ENCODE measurements around the gene CSH2. TPM values are rescaled to one million over a fixed set of nuclear protein-coding genes. Genes with fewer than 3 reads are reported as not detected.

The CSH2 gene

DNA sequence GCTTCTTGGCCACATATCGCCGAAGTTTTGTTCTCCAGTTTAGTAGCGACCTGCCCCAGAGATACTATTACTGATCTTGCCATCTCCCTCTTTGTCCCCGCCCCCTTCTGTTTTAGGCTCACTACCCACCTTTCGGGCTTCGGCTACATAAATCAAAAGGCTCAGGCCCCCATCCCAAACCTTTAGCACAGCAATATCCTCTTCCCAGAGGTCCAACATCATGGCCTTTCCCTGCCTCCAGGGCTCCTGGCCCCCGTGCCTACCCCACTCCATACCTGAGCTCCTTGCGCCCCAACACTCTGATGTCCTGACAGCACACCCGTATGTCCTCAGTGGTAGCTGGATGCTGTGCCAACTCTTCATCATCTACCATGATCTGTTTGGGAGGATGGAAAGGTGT is 49.1 kb downstream of the CSH2 start:
- H3K9ac ChIP-seq (ENCODE audit: low read length): no peak overlapping the region
- DNase-seq: no peak
- H2BK15ac ChIP-seq (replicated peaks; ENCODE audit: low read depth): no peak overlapping the region
- no peak overlapping the region for H3K18ac ChIP-seq (ENCODE audit: low read length)
- H4K5ac ChIP-seq (ENCODE audit: low read length): no peak overlapping the region
- no peak overlapping the region for H2BK5ac ChIP-seq (ENCODE audit: low read length)
- no peak overlapping the region for H3K23ac ChIP-seq (ENCODE audit: low read length)
- H3K4me2 ChIP-seq (ENCODE audit: low read length): no peak overlapping the region
- whole genome bisulfite sequencing (ENCODE audit: extremely low coverage, insufficient coverage, low lambda C conversion rate): no CpG with 5 or more reads among the region's 9 CpGs
- no peak overlapping the region for H3K56ac ChIP-seq (ENCODE audit: low read length)
- H3K4me1 ChIP-seq (ENCODE audit: control insufficient read depth, low read depth, low read length): no peaks in the 10 kb centered on the region
- H3K4me3 ChIP-seq (ENCODE audit: low read length): no peak overlapping the region
- peaks cover 19% of the 10 kb centered on the region for H3K79me1 ChIP-seq (ENCODE audit: low read length)
- H3K27me3 ChIP-seq (ENCODE audit: insufficient read depth, low read length, poor library complexity): no peaks in the 10 kb centered on the region
- no peak overlapping the region for H4K8ac ChIP-seq (ENCODE audit: low read depth, low read length)
- H3K36me3 ChIP-seq (ENCODE audit: control insufficient read depth, insufficient read depth, low read length): peaks cover 26% of the 10 kb centered on the region
- H3K4ac ChIP-seq (ENCODE audit: low read depth, low read length): no peak overlapping the region
- no peak overlapping the region for H3K27ac ChIP-seq (ENCODE audit: low read depth, low read length)
- no peak overlapping the region for H2AK5ac ChIP-seq (ENCODE audit: low read length)
- peaks cover 33% of the 10 kb centered on the region for H3K79me2 ChIP-seq (ENCODE audit: control insufficient read depth, insufficient read depth, low read length)
- no peak overlapping the region for H2BK120ac ChIP-seq (ENCODE audit: low read depth, low read length)

- H3K9ac ChIP-seq (ENCODE audit: low read length): no peak overlapping the region
- no peak overlapping the region for H2AK5ac ChIP-seq (ENCODE audit: low read length)
- no peak overlapping the region for H4K5ac ChIP-seq (ENCODE audit: low read length)
- H4K8ac ChIP-seq (ENCODE audit: low read depth, low read length): no peak overlapping the region
- H3K4ac ChIP-seq (ENCODE audit: low read depth, low read length): no peak overlapping the region
- H3K27ac ChIP-seq (ENCODE audit: low read depth, low read length): no peak overlapping the region
- H3K56ac ChIP-seq (ENCODE audit: low read length): no peak overlapping the region
- no peaks in the 10 kb centered on the region for H3K4me1 ChIP-seq (ENCODE audit: control insufficient read depth, low read depth, low read length)
- H3K18ac ChIP-seq (ENCODE audit: low read length): no peak overlapping the region
- peaks cover 28% of the 10 kb centered on the region for H3K36me3 ChIP-seq (ENCODE audit: control insufficient read depth, insufficient read depth, low read length)
- H3K79me1 ChIP-seq (ENCODE audit: low read length): peaks cover 17% of the 10 kb centered on the region
- no peak overlapping the region for H3K4me3 ChIP-seq (ENCODE audit: low read length)
- no peak overlapping the region for H2BK120ac ChIP-seq (ENCODE audit: low read depth, low read length)
- no peaks in the 10 kb centered on the region for H3K27me3 ChIP-seq (ENCODE audit: insufficient read depth, low read length, poor library complexity)
- DNase-seq: no peak
- no peak overlapping the region for H2BK5ac ChIP-seq (ENCODE audit: low read length)
- H2BK15ac ChIP-seq (replicated peaks; ENCODE audit: low read depth): no peak overlapping the region
- no CpG with 5 or more reads among the region's 13 CpGs for WGBS (ENCODE audit: extremely low coverage, insufficient coverage, low lambda C conversion rate)
- H3K79me2 ChIP-seq (ENCODE audit: control insufficient read depth, insufficient read depth, low read length): peaks cover 29% of the 10 kb centered on the region
- H3K23ac ChIP-seq (ENCODE audit: low read length): no peak overlapping the region
- no peak overlapping the region for H3K4me2 ChIP-seq (ENCODE audit: low read length)
Measured at GRCh38 chr17:63823659-63824331, 49.7 kb downstream of the CSH2 start.

DNA sequence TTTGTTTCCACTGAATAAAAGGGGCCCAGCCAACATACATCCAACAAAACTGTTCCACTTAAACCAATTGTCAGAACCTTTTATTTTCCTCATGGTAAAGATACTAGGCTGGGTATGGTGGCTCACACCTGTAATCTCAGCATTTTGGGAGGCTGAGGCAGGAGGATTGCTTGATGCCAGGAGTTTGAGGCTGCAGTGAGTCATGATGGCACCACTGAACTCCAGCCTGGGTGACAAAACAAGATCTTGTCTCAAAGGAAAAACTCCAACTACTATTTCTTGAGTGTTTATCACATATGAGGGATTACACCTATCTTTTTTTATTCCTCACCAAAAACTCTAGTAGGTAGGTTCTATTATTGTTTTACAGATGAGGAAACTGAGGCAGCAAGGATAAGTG is 50.9 kb downstream of the CSH2 start:
- Histone ChIP-seq H2AK5ac (ENCODE audit: low read length) (no peak overlapping the region), H3K18ac (ENCODE audit: low read length) (no peak overlapping the region), H3K27ac (ENCODE audit: low read depth, low read length) (no peak overlapping the region), H3K23ac (ENCODE audit: low read length) (no peak overlapping the region), H3K79me2 (ENCODE audit: control insufficient read depth, insufficient read depth, low read length) (peaks cover 16% of the 10 kb centered on the region), H3K4me1 (ENCODE audit: control insufficient read depth, low read depth, low read length) (no peaks in the 10 kb centered on the region), H3K36me3 (ENCODE audit: control insufficient read depth, insufficient read depth, low read length) (peaks cover 36% of the 10 kb centered on the region), H3K4ac (ENCODE audit: low read depth, low read length) (no peak overlapping the region), H2BK5ac (ENCODE audit: low read length) (no peak overlapping the region), H3K79me1 (ENCODE audit: low read length) (peaks cover 11% of the 10 kb centered on the region), H4K5ac (ENCODE audit: low read length) (no peak overlapping the region), H3K56ac (ENCODE audit: low read length) (no peak overlapping the region), H3K4me3 (ENCODE audit: low read length) (no peak overlapping the region), H2BK15ac (replicated peaks; ENCODE audit: low read depth) (no peak overlapping the region), H3K27me3 (ENCODE audit: insufficient read depth, low read length, poor library complexity) (no peaks in the 10 kb centered on the region), H4K8ac (ENCODE audit: low read depth, low read length) (no peak overlapping the region), H3K9ac (ENCODE audit: low read length) (no peak overlapping the region), H2BK120ac (ENCODE audit: low read depth, low read length) (no peak overlapping the region), H3K4me2 (ENCODE audit: low read length) (no peak overlapping the region)
- DNase-seq: no peak

Small RNA genes lying within 50 kb of the gene (small RNA-seq; reads per million reads assigned to genes)
- not detected for gene AC040958.1 (ENCODE audit: insufficient read depth)
- not detected for gene AC127029.1 (ENCODE audit: insufficient read depth)
- not detected for gene GH1 (ENCODE audit: insufficient read depth)

All from mesendoderm (in vitro differentiated cells).